D721Med (cell line): ENCODE data around the gene AHCYL2.

Source experiments
- DNase-seq: peaks from one replicate; pipeline ENCODE4 v3.0.0; 2011; ENCODE audit warnings: low spot score; ENCODE audit not compliant: insufficient read length
- FAIRE-seq: peaks from 2 replicates; lab custom pipeline; 2011; peaks lifted over from hg19 to GRCh38; lab: Jason Lieb, UNC
- CTCF ChIP-seq: IDR thresholded peaks from 2 replicates; pipeline ENCODE4 v1.5.1; 2012; ENCODE audit warnings: mild to moderate bottlenecking, control low read depth; ENCODE audit not compliant: insufficient read depth; ENCODE audit errors: missing control alignments

AHCYL2 gene

GRCh38 chr7:129224251-129225205 lies at the start of gene AHCYL2:
Gene AHCYL2 (plus strand): TSS chr7:129225030.
- DNase-seq (peak; percentile 68), FAIRE-seq (no peak)
- TF ChIP-seq CTCF, result no peak

- DNase-seq (no peak), FAIRE-seq (no peak)
- no peak for TF ChIP-seq CTCF
These were observed 47.7 kb upstream of the AHCYL2 start for GRCh38 chr7:129176916-129177710.

GRCh38 chr7:129184981-129185670 lies 39.7 kb upstream of the AHCYL2 start:
- FAIRE-seq (no peak), DNase-seq (no peak)
- TF ChIP-seq CTCF, result no peak

- FAIRE-seq (no peak), DNase-seq (no peak)
- TF ChIP-seq CTCF, result no peak
These were observed 38.0 kb upstream of the AHCYL2 start for GRCh38 chr7:129186749-129187260.

GRCh38 chr7:129187681-129188371 lies 37.0 kb upstream of the AHCYL2 start:
- DNase-seq (no peak), FAIRE-seq (no peak)
- TF ChIP-seq CTCF, result no peak

GRCh38 chr7:129188372-129188891 lies 36.4 kb upstream of the AHCYL2 start, which contains the start of gene SMO:
Gene SMO (plus strand): TSS chr7:129188633. CDS start chr7:129189152, 519 bp downstream.
- FAIRE-seq (no peak), DNase-seq (peak; percentile 36)
- no peak for TF ChIP-seq CTCF
